NCI-H2196 treated with DMSO at 0.1 percent for 48 hours (cell line): ENCODE data around the gene VAV2.
"Not testable (repeated sequence)": the region's sequence is repeated elsewhere in the genome, so short reads cannot be mapped to it uniquely, and the experiment has no call there.

Experiments
- DNase-seq: peaks from one replicate; lab custom pipeline; 2025; ENCODE audit not compliant: unreplicated experiment; lab: John Stamatoyannopoulos, UW

The VAV2 gene

DNA sequence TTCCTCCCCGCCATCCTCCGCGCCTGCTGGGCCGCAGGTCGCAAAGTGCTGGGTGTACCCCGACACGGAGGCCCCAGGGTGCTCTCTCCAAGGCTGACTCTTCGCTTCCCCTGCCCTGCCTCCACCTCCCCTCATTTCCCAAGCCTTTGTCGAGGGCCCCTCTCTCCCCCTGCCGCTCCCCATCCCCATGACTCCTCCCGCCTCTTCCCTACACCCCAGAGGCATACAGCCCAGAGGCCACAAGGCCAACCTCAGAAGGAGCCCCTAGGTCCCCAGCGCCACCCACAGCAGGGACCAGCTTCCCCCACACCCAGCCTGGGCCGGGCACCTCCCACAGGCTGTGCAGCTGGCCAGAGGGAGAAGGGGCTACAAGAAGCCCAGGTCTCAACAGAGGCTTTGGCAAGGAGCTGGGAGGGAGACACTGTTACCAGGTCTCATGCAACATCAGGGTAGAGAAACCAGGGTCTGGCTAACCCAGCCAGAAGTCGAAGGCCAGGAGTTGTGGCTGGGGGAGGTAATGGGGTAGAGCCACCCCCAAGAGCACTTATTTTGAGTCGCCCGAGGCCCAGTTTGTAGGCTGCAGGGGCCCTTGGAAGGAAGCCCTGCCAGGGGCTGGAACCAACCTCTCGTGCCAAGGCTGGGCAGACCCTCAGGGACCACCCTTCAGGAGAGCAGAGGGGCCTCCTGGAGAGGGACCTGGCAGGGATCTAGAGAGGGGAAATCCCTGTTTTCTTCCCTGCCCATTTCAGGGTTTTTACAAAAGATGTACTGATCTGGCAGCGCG is 229.4 kb downstream of the VAV2 start:
- no peak for DNase-seq

DNA sequence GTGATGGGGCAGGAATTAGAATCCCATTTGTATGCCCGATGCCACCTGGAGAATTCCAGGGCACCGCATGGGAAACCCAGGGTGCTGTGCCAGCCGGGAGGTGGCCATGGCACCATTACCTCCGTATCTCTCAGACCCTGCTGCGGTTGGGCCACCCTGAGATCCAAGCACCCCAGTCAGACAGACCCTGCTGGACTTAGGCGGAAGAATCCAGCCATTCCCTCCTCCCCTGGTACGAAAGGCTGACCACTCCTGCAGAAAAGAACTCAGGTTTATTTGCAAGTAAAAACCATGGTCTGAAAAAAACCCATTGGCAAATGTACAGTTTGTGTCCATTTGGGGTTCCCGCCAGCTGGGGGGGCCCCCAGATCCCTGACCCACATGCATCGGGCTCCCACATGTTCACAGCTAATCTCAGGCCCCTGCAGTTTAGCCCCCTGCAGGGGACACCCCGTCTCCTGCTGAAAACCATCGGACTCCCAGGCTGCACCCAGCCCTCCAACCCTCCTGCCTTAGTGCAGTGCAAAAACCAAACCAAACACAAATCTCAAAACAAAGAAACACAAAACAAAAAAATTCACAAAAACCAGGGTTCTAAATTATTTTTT is 230.4 kb downstream of the VAV2 start:
- DNase-seq, result no peak

DNA sequence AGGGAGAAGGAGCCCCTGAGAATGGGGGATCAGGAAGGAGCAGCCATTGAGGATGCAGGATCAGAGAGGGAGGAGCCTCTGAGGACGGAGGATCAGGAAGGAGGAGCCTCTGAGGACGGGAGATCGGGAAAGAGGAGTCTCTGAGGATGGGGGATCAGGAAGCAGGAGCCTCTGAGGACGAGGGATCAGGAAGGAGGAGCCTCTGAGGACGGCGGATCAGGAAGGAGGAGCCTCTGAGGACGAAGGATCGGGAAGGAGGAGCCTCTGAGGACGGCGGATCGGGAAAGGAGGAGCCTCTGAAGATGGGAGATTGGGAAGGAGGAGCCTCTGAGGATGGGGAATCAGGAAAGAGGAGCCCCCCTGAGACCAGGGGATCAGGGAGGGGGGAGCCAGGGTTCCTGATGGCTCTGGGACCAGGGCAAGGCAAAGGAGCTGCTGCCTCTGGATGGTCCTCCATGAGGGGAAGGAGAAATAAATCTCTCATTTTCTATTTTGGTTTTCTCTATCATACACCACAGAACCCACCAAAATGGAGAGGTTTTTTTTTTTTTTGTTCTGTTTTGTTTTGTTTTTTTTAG is 231.3 kb downstream of the VAV2 start:
- no peak for DNase-seq

DNA sequence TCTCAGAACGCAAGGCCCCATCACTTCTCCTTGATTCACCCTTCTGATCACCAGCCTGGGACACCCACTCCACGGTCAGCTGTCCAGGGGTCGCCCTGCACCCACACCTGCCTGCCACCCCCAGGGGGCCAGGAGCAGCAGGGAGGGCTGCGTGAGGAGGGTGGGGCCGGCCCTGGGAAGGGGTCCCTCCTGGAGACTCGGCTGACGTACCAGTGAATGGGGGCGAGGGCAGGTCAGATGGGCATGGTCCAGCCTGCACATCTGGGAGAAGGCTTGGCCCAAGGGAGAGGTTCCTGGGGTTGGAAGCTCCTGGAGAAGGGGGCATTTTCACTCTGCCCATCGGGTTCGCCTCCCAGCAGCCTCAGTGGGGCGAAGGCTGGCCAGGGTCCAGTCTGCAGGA is 232.2 kb downstream of the VAV2 start:
- no peak for DNase-seq

DNA sequence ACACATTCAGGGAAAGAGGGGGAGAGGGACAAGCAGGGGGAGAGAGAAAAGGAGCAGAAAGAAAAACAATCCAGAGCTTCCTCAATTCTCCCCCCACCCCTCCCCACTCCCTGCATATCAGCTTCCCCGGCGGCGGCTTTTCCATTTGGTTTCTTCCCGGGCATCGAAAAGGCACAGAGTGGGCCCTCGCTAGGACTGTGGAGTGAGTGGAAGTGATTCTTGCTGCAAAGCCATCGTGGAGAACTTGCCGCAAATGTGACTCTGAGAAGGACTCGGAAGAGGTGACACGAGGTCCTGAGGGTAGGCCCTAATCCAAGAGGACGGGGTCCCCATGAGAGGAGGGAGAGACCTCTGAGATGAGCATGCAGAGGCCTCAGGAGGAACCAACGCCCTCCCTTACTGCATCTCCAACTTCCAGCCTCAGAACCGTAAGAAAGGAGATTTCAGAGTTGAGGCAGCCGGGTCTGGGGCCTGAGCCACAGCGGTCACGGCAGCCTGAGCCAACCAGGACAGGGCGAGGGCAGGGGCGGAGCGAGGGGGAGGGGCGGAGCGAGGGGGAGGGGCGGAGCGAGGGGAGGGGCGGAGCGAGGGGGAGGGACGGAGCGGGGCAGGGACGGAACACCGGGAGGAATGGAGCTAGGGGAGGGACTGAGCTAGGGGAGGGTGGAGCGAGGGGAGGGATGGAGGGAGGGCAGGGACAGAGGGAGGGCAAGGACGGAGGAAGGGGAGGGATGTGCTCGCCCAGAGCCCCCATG is 232.8 kb downstream of the VAV2 start:
- no peak for DNase-seq

DNA sequence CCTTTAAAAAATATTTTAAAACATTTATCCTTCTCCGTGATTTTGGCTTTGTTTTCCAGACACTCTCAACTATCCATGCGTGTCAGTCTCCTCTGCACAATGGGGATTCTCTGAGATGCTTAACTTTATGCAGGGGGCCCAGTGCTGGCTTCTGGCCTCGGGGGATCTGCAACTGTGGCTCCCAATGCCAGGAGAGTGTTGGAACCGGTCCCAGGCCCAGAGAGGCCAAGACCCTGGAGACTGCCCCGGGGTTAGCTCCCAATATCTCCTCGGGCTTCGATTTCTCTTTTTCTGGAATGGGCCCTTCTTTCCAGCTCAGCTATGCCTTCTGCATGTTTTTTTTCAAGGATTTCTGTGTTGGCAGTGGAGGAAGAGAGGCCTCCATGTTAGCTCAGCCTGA is 233.9 kb downstream of the VAV2 start:
- no peak for DNase-seq

DNA sequence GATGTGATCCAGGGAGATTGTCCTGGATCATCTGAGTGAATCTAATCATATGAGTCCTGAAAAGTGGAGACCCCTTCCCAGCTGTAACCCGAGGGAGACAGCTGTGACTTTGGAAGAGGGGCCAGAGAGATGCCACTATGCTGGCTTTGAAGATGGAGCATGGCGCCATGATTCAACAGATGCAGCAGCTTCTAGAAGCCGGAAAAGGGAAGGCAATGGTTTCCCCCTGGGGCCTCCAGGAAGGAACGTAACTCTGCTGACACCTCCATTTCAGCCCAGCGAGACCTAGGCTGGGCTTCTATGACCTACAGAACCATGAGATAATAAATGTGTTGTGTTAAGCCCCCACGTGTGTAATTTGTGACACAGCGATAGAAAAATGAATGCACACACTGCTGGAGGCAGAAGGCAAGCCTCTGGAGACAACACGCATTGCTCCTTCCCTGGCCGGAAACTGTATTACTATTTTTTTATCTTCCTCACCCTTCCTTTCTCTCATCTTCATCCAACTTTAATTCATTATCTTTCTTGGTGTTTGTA is 237.4 kb downstream of the VAV2 start:
- DNase-seq, result no peak

DNA sequence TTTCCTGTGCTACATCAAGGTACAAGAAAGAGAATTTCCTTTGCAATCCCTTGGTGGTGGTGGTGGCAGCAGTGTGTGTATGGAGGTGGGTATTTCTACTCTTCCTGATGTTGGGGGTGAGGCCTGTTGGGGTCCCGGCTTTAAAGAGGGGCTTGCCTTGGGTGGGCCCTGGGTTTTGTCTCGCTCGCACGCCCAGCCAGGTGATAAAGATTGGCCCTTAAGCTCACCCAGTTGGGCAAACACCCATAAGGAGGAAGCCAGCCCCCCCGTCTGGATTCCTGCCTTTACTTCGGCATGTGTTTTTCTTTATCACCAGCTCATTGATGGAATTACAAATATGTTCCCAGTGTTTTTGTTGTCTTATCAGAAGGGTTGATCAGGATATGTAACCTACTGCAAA is 237.9 kb downstream of the VAV2 start:
- DNase-seq, result no peak

DNA sequence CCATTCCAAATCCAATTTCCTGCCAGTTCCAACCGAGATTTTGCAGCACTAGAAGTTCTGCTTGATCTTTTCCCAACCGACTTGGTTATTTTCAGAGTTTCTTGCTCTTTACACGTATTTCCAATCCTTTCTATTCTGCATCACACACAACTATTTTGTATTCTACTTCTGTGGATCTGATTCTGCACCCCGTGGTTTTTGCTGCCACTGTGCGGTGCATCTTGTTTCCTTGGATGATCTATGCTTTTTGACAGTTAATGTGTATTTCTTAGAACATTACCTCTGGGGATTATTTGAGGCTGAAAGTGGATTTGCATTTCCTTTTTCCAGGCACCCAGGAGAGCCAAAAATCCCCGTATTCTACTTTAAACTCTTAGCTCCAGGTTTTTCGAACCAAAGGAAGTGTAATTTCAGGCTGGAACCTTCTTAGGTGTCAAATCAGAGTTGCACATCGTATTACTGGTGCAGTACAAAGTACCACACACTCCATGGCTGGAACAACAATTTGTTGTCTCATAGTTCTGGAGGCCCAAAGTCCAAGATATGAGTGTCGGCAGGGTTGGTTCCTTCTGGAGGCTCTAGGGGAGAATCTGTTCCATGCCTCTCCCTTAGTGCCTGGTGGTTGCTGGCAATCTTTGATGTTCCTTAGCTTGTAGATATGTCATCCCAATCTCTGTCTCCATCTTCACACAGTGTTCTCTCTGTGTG is 239.2 kb downstream of the VAV2 start:
- no peak for DNase-seq

DNA sequence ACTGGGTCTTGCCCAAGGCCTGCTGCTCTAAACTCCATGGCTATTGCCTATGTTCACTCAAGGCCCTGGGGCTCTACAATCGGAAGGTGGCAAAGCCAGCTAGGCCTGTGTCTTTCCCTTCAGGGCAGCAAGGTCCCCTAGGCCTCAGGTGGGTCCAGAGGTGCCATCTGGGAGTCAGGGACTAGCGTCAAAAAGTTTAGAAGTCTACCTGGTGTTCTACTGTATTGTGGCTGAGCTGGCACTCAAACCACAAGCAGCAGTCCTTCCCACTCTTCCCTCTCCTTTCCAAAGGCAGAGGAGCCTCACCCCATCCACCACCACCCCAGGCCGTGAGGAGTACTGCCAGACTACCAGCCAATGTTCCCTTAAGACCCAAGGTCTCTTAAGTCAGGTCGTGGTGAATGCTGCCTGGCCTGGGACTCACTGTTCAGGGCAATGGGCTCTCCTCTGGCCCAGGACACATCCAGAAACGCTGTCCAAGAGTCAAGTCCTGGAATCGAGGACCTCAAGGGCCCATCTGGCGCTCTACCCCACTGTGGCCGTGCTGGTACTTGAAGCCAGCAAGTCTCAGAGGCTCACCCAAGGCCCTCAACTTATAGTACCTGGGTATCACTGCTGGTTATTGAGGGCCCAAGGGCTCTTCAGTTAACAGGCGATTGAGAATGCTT is 241.0 kb downstream of the VAV2 start:
- no peak for DNase-seq

DNA sequence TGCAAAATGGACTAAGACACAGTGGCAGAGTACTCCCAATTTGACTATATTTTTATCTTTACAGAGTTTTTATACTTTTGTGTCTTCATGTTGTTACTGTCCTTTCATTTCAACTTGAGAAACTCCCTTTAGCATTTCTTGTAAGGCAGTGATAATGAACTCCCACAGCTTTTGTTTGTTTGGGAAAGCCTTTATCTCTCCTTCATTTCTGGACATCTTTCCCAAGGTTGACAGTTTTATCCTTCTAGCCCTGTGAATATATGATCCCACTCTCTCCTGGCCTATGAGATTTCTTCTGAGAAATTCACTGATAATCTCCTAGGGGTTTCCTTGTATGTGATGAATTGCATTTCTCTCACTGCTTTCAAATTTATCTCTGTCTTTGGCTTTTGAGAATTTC is 244.8 kb downstream of the VAV2 start:
- DNase-seq, result no peak

DNA sequence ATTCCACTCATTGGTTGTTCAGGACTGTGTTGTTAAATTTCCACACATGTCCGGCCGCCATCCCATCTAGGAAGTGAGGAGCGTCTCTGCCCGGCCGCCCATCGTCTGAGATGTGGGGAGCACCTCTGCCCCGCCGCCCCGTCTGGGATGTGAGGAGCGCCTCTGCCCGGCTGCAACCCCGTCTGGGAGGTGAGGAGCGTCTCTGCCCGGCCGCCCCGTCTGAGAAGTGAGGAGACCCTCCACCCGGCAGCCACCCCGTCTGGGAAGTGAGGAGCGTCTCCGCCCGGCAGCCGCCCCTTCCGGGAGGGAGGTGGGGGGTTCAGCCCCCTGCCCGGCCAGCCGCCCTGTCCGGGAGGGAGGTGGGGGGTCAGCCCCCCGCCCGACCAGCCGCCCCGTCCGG is 247.6 kb downstream of the VAV2 start:
- not testable (repeated sequence) for DNase-seq

DNA sequence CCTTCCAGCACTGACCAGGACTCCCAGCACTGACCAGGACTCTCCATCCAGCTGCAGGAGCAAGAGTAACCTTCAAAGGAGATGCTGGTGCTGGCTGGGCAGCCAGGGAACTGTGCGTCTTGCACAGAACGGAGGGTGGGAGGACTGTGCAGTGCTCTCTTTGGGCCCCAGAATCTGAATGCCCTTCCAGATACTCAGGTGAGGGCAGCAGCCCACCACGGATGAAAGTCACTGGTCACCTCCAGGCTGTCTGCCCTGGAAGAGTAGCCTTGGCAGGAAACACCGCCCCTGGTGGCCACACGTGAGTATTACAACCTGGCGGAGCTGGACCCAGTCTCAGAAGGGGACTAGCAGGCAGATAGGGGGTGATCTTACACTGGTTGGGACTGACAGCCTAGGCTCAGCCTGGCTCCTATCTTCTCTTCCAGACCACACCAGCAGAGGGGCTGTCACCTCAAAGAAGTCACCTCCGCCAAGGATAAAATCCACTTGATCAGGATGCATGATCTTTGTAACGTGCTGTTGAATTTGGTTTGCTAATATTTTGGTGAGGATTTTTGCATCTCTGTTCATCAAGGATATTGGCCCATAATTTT is 249.2 kb downstream of the VAV2 start:
- peak; percentile 37 for DNase-seq

DNA sequence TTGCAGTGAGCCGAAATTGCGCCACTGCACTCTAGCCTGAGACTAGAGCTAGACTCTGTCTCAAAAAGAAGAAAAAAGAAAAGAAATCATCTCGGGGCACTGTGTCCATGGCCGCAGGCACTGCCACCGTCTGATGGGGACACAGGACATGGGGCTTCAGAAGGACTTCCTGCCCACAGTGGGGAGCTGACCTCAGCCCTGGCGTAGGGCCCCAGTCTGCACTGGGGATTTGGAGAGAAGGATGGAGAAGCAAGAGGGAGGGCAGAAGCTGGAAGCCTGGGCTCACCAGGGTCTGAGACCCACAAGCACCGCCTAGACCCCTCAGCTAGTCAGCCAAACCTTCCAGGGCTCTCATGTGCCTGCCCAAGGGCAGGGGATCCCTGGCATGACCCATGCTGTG is 249.9 kb downstream of the VAV2 start:
- no peak for DNase-seq

DNA sequence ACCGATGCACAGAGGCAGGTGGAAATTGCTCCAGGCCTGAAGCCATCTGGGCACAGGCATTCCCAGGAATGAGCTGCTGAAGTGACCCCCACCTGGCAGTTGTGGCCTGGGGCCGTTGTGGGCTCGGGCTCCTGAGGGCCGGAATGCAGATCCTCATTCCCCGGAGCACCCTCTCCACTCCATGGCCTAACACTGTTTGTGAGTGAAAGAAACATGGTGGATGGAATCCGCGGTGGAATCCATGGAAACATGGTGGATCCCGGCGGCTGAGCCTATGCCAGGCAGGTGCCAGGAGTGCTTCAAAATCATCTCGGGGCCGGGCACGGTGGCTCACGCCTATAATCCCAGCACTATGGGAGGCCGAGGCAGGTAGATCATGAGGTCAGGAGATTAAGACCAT is 250.4 kb downstream of the VAV2 start:
- DNase-seq, result no peak

DNA sequence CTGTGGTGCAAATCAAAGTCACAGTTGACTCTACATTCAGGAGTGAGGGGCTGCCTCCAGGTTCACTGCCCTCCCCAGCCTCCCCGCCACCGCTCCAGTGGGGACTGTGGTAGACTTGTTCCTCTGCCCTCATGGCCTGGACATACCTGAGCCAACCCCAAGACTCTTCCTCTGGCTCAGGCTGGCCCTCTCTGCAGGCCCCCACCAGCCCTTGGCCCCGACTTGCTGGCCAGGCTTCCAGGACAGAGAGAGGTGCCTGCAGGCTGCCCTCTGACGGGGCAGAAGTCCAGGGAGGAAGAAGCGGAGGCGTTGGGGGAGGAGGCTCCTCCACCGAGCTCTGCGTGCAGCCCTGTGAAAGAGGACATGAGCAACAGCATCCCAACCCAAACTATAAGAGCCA is 251.2 kb downstream of the VAV2 start:
- no peak for DNase-seq

DNA sequence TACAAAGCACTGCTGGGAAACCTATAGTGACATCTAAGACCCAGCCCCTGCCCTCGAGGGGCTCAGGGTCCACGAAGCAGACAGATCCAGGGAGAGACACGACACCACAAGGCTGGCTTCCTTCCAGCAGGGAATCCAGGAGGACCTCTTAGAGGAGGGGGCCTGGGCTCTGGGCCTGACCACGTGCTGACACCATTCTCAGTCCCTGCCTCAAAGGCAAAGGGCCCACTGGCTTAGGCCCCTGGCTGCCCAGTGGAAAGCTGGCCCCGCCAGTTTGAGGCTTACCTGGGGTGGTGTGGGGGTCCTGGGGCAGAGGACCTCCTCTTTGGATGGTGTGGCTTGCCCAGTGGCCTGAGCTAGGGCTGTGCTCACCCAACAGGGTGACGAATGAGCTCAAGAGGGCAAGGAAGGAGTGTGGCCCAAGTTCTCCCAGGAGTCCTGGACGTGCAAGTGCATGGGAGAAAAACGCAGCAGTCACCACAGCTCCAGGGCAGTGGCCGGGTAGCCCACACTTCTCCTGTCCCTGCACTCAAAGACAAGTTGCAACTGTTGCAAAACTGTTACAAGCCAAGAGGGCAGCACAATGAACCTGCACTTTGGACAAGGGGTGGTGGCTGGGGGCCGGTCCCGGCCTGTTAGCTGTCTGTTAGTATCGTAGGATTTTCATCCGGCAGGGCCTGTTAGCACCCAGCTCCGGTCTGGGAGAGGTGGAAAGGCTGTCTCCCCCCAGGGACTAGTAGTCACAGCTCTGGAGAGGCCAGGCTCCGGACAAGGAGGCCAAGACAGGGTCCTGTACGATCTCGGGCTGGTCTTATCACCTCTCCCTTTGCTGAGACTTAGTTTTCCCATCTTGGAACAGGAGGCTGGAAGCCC is 252.5 kb downstream of the VAV2 start:
- DNase-seq, result no peak

DNA sequence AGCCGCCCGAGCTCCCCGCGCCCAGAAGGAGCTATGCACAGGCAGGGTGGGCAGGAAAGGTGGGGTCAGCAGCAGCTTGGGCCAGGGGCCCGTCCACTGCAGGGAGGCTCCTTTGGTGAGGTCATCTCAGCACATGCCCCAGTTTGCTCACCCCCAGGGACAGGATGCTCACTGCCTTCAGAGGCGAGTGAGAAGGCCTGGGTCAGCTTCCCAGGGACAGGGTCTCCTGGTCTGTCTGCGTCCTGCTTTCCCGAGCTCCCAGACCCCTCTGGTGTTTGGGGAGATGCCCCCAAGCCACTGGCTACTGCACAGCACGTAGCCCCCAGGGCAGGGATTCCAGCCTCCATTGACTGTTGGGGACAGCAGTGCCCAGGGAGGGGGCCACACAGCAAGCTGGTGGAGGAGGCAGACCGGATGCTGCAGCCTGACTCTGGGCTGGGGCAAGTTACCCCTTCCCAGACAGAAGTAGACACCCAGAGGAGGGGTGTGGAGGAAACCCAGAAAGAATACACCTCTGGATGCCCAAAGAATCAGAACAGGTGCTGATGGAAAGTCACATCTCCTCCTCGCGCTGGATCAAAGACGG is 253.4 kb downstream of the VAV2 start:
- DNase-seq, result no peak
